GM12878 (cell line): ENCODE measurements around the gene UBAC2. TPM values are rescaled to one million over a fixed set of nuclear protein-coding genes. Genes with fewer than 3 reads are reported as not detected.

Experiments
- CEBPB ChIP-seq, 2 experiments: fragments of 150-350 bp in 1 of 2; IDR thresholded peaks; 2 replicates each; pipeline ENCODE4 v1.6.1; 2012 to 2014; ENCODE audit warnings: low read depth in 2 of 2, low read length in 2 of 2, borderline replicate concordance in 1 of 2, inconsistent platforms in 1 of 2
- GABPA ChIP-seq: IDR thresholded peaks from 2 replicates; pipeline ENCODE4 v1.6.1; 2014; ENCODE audit warnings: antibody characterized with exemption, low read depth, mild to moderate bottlenecking, inconsistent platforms
- GATAD2B ChIP-seq: fragments of 450-650 bp; conservative IDR thresholded peaks from 2 replicates; pipeline ENCODE4 v1.6.1; 2017; ENCODE audit warnings: low read depth, mild to moderate bottlenecking, moderate library complexity
- JUNB ChIP-seq: IDR thresholded peaks from 2 replicates; pipeline ENCODE4 v1.6.1; 2016; ENCODE audit warnings: antibody characterized with exemption, mild to moderate bottlenecking
- MEF2B ChIP-seq: fragments of 450-650 bp; IDR thresholded peaks from 2 replicates; pipeline ENCODE4 v1.6.1; 2018; ENCODE audit warnings: mild to moderate bottlenecking, moderate library complexity; ENCODE audit not compliant: partially characterized antibody, poor library complexity, severe bottlenecking
- MXI1 ChIP-seq: fragments of 150-350 bp; IDR thresholded peaks from 2 replicates; pipeline ENCODE4 v1.6.1; 2011; ENCODE audit warnings: low read depth, mild to moderate bottlenecking, inconsistent platforms, low read length, improper control_type of control experiment
- PAX5 ChIP-seq: IDR thresholded peaks from 2 replicates; pipeline ENCODE4 v1.6.1; 2011; ENCODE audit warnings: low read depth, low read length, borderline replicate concordance
- PML ChIP-seq: IDR thresholded peaks from 2 replicates; pipeline ENCODE4 v1.6.1; 2012; ENCODE audit warnings: low read length, inconsistent platforms
- SMARCA5 ChIP-seq: fragments of 450-650 bp; IDR thresholded peaks from 2 replicates; pipeline ENCODE4 v1.6.1; 2017; ENCODE audit warnings: mild to moderate bottlenecking
- SUPT20H ChIP-seq: IDR thresholded peaks from 2 replicates; pipeline ENCODE4 v1.6.1; 2011; ENCODE audit warnings: low read depth, mild to moderate bottlenecking, low read length, moderate library complexity, borderline replicate concordance; ENCODE audit not compliant: control insufficient read depth
- TBL1XR1 ChIP-seq: IDR thresholded peaks from 2 replicates; pipeline ENCODE4 v1.6.1; 2012; ENCODE audit warnings: low read depth, low read length, improper control_type of control experiment
- YY1 ChIP-seq: IDR thresholded peaks from 2 replicates; pipeline ENCODE4 v1.6.1; 2011; ENCODE audit warnings: low read depth, mild to moderate bottlenecking, low read length
- polyA plus RNA-seq, 11 experiments: library from polyadenylated mRNA; depleted of rRNA in 4 of 11; unstranded in 6 of 11; stranded (reverse) in 5 of 11; fragments of >200 nt; fragmentation: Nextera tagmentation in 4 of 11; fragmentation: Illumina TruSeq in 1 of 11; extraction: Ambion mirVana in 4 of 11; extraction: Trizol in 1 of 11; gene quantifications; 1 replicate in 1 of 11; 2 replicates in 10 of 11; pipeline versions ENCODE4 v1.2.1 to v1.2.3, GENCODE V29; 2011 to 2016; ENCODE audit warnings: inconsistent platforms in 2 of 11, missing spikeins in 2 of 11, low read depth in 1 of 11
- total RNA-seq, 4 experiments: library from RNA; depleted of rRNA in 3 of 4; stranded (reverse); fragments of >200 nt in 3 of 4; fragmentation: Illumina TruSeq in 1 of 4; extraction: Trizol in 1 of 4; gene quantifications; 2 replicates each; pipeline versions ENCODE4 v1.2.1 to v1.2.3, GENCODE V29; 2013 to 2021
- TF ChIP-seq, protein P1 (sequence below): fragments of 450-650 bp; IDR thresholded peaks from 2 replicates; pipeline ENCODE4 v1.6.1; 2017; ENCODE audit warnings: mild to moderate bottlenecking, moderate library complexity
- TF ChIP-seq, protein P2 (sequence below): fragments of 450-650 bp; IDR thresholded peaks from 2 replicates; pipeline ENCODE4 v1.6.1; 2018; ENCODE audit warnings: borderline replicate concordance, mild to moderate bottlenecking; ENCODE audit not compliant: partially characterized antibody
- TF ChIP-seq, protein P3 (sequence below): fragments of 450-650 bp; IDR thresholded peaks from 2 replicates; pipeline ENCODE4 v1.6.1; 2018; ENCODE audit warnings: mild to moderate bottlenecking, low read depth, moderate library complexity; ENCODE audit not compliant: partially characterized antibody
- TF ChIP-seq, protein P4 (sequence below): fragments of 450-650 bp; IDR thresholded peaks from 2 replicates; pipeline ENCODE4 v1.6.1; 2014; ENCODE audit warnings: mild to moderate bottlenecking
- TF ChIP-seq, protein P5 (sequence below): IDR thresholded peaks from 2 replicates; pipeline ENCODE4 v1.6.1; 2011; ENCODE audit warnings: low read depth, mild to moderate bottlenecking, low read length, moderate library complexity, borderline replicate concordance; ENCODE audit errors: extremely low read depth

UBAC2 gene
- total and polyA plus RNA-seq, 10 of the 15 experiments (the other 5 are each of a cell fraction or from before 2014, with no cell fraction given), result 3.0 to 54.6 (median 17.4) TPM

DNA sequence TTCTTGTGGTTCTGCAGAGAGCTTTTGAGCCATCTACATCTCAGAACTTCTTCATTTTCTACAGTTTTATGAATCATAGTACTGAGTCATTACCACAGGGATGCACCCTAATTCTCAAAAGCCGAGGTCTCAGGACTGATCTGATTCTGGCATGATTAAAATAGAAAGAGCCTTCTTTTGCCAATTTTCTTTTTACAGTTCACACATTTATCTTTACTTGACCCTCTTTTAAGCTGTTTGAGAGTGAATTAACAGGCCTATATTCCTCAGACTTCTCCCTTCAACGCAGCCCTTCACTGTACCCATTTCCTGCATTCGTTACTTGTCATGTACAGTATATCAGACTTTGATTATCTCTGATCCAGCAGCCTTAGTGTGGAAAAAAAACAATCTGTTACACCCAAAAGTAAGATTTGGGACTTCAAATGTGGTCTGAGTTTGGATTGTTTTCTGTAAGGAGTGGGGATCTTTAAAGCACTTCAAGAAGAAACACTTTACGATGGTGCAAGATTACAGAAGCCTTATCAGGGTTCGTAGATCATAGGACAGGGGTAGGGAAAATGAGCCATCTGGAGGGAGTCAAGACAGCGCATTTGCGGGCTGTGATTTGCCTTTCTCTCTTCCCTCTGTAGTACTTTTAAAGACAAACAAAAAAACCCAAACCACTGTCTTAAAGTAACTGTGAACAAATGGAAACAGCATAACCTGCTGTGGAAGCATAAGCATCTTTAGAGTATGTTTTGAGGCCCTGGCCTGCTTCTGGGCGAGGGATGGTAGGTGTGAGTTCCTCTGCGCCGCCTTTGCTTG, 121.8 kb downstream of the UBAC2 start (continued):
- TF ChIP-seq, protein P1, sequence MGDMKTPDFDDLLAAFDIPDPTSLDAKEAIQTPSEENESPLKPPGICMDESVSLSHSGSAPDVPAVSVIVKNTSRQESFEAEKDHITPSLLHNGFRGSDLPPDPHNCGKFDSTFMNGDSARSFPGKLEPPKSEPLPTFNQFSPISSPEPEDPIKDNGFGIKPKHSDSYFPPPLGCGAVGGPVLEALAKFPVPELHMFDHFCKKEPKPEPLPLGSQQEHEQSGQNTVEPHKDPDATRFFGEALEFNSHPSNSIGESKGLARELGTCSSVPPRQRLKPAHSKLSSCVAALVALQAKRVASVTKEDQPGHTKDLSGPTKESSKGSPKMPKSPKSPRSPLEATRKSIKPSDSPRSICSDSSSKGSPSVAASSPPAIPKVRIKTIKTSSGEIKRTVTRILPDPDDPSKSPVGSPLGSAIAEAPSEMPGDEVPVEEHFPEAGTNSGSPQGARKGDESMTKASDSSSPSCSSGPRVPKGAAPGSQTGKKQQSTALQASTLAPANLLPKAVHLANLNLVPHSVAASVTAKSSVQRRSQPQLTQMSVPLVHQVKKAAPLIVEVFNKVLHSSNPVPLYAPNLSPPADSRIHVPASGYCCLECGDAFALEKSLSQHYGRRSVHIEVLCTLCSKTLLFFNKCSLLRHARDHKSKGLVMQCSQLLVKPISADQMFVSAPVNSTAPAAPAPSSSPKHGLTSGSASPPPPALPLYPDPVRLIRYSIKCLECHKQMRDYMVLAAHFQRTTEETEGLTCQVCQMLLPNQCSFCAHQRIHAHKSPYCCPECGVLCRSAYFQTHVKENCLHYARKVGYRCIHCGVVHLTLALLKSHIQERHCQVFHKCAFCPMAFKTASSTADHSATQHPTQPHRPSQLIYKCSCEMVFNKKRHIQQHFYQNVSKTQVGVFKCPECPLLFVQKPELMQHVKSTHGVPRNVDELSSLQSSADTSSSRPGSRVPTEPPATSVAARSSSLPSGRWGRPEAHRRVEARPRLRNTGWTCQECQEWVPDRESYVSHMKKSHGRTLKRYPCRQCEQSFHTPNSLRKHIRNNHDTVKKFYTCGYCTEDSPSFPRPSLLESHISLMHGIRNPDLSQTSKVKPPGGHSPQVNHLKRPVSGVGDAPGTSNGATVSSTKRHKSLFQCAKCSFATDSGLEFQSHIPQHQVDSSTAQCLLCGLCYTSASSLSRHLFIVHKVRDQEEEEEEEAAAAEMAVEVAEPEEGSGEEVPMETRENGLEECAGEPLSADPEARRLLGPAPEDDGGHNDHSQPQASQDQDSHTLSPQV, result no peak
- TF ChIP-seq GABPA, result peak; percentile 78
- TF ChIP-seq MXI1, result peak; percentile 40; the same call in 1 of the 2 replicates
- no peak for TF ChIP-seq SUPT20H
- TF ChIP-seq SMARCA5, result peak; percentile 55; the same call in 1 of the 2 replicates
- peak in 1 of 2 experiments; percentile 88; a peak in 1 of 4 replicates for TF ChIP-seq CEBPB (IDR thresholded peaks at IDR 0.05; ENCODE audit: borderline replicate concordance in 1 of 2, low read depth in 2 of 2, low read length in 2 of 2)
- peak; percentile 90 for TF ChIP-seq MEF2B
- TF ChIP-seq, protein P2, sequence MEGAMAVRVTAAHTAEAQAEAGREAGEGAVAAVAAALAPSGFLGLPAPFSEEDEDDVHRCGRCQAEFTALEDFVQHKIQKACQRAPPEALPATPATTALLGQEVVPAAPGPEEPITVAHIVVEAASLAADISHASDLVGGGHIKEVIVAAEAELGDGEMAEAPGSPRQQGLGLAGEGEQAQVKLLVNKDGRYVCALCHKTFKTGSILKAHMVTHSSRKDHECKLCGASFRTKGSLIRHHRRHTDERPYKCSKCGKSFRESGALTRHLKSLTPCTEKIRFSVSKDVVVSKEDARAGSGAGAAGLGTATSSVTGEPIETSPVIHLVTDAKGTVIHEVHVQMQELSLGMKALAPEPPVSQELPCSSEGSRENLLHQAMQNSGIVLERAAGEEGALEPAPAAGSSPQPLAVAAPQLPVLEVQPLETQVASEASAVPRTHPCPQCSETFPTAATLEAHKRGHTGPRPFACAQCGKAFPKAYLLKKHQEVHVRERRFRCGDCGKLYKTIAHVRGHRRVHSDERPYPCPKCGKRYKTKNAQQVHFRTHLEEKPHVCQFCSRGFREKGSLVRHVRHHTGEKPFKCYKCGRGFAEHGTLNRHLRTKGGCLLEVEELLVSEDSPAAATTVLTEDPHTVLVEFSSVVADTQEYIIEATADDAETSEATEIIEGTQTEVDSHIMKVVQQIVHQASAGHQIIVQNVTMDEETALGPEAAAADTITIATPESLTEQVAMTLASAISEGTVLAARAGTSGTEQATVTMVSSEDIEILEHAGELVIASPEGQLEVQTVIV, result no peak
- peak; percentile 100 for TF ChIP-seq JUNB
- TF ChIP-seq, protein P3, sequence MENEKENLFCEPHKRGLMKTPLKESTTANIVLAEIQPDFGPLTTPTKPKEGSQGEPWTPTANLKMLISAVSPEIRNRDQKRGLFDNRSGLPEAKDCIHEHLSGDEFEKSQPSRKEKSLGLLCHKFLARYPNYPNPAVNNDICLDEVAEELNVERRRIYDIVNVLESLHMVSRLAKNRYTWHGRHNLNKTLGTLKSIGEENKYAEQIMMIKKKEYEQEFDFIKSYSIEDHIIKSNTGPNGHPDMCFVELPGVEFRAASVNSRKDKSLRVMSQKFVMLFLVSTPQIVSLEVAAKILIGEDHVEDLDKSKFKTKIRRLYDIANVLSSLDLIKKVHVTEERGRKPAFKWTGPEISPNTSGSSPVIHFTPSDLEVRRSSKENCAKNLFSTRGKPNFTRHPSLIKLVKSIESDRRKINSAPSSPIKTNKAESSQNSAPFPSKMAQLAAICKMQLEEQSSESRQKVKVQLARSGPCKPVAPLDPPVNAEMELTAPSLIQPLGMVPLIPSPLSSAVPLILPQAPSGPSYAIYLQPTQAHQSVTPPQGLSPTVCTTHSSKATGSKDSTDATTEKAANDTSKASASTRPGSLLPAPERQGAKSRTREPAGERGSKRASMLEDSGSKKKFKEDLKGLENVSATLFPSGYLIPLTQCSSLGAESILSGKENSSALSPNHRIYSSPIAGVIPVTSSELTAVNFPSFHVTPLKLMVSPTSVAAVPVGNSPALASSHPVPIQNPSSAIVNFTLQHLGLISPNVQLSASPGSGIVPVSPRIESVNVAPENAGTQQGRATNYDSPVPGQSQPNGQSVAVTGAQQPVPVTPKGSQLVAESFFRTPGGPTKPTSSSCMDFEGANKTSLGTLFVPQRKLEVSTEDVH, result no peak
- TF ChIP-seq PML, result peak; percentile 85
- peak; percentile 75; the same call in 1 of the 2 replicates for TF ChIP-seq PAX5
- TF ChIP-seq, protein P4, sequence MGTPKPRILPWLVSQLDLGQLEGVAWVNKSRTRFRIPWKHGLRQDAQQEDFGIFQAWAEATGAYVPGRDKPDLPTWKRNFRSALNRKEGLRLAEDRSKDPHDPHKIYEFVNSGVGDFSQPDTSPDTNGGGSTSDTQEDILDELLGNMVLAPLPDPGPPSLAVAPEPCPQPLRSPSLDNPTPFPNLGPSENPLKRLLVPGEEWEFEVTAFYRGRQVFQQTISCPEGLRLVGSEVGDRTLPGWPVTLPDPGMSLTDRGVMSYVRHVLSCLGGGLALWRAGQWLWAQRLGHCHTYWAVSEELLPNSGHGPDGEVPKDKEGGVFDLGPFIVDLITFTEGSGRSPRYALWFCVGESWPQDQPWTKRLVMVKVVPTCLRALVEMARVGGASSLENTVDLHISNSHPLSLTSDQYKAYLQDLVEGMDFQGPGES, result no peak
- TF ChIP-seq GATAD2B, result peak; percentile 65; the same call in 1 of the 2 replicates
- TF ChIP-seq, protein P5, sequence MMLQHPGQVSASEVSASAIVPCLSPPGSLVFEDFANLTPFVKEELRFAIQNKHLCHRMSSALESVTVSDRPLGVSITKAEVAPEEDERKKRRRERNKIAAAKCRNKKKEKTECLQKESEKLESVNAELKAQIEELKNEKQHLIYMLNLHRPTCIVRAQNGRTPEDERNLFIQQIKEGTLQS, result no peak
- peak; percentile 84 for TF ChIP-seq TBL1XR1
- no peak for TF ChIP-seq YY1
